DMS 273 treated with DMSO at 0.1 percent for 48 hours (cell line): ENCODE results near the gene PURB.
A peak's percentile ranks its signal among the peaks of the same experiment; 100 is the strongest.
"Not testable (repeated sequence)": the region's sequence is repeated elsewhere in the genome, so short reads cannot be mapped to it uniquely, and the experiment has no call there.

Experiments
- DNase-seq: peaks from one replicate; lab custom pipeline; 2025; lab: John Stamatoyannopoulos, UW

PURB gene

GRCh38 chr7:44853391-44853790 is 31.9 kb downstream of the PURB start:
- no peak for DNase-seq

- DNase-seq: no peak
Measured at GRCh38 chr7:44852590-44852989, 32.7 kb downstream of the PURB start.

GRCh38 chr7:44849885-44850544 is 35.3 kb downstream of the PURB start:
- no peak for DNase-seq

GRCh38 chr7:44849259-44849884 is 36.0 kb downstream of the PURB start:
- no peak for DNase-seq

- DNase-seq: peak; percentile 100
Measured at GRCh38 chr7:44847920-44848634, 37.3 kb downstream of the PURB start, which contains the start of gene H2AZ2. TSS of gene H2AZ2 (minus strand) at chr7:44848087. CDS start at chr7:44847971, 116 bp downstream.

GRCh38 chr7:44847509-44847919 is 37.8 kb downstream of the PURB start:
- DNase-seq: peak; percentile 90

GRCh38 chr7:44846816-44847508 is 38.4 kb downstream of the PURB start:
- DNase-seq: no peak

GRCh38 chr7:44846390-44846789 is 38.9 kb downstream of the PURB start:
- DNase-seq: not testable (repeated sequence)

GRCh38 chr7:44845451-44845850 is 39.9 kb downstream of the PURB start:
- no peak for DNase-seq

- DNase-seq: not testable (repeated sequence)
Measured at GRCh38 chr7:44843440-44843839, 41.9 kb downstream of the PURB start.

- DNase-seq: not testable (repeated sequence)
Measured at GRCh38 chr7:44842675-44843074, 42.7 kb downstream of the PURB start.

- DNase-seq: no peak
Measured at GRCh38 chr7:44838751-44839150, 46.6 kb downstream of the PURB start.

- DNase-seq: no peak
Measured at GRCh38 chr7:44827567-44827966, 57.8 kb downstream of the PURB start.
